ENCODE data around the gene DCAF11.
A peak's percentile ranks its signal among the peaks of the same experiment; 100 is the strongest.

DCAF11 gene

DNA sequence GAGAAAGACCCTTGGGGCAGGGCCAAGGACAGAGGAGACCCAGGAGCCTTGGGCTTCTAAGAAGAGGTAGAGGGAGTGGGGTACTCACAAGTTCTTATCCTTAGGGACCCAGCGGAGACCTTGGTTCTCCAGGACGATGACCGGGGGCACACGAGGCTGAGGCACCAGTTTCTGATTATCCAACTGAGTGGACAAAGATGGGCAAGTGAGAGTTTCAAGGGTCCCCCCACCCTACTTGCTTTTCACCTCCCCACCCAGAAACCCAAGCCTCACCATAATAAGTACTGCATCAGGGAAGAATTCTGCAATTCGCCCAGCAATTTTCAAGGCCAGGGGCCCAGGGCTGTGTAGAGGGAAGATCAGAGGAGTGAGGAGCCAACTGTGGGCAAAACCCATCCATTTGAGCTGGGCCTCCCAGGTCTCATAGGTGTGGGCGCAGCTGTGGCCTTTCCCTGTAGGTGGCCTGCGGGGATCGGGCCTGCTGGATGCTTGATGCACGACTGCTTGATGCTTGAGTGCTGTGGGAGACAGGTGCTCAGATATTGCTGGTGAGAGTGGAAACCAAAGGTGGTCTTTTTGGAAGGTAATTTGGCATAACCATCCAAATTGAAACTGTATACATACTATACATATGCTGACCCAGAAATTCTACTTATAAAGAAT is 24.8 kb downstream of the DCAF11 start:
- no peak for DNase-seq (ENCODE audit: low read depth)

DNA sequence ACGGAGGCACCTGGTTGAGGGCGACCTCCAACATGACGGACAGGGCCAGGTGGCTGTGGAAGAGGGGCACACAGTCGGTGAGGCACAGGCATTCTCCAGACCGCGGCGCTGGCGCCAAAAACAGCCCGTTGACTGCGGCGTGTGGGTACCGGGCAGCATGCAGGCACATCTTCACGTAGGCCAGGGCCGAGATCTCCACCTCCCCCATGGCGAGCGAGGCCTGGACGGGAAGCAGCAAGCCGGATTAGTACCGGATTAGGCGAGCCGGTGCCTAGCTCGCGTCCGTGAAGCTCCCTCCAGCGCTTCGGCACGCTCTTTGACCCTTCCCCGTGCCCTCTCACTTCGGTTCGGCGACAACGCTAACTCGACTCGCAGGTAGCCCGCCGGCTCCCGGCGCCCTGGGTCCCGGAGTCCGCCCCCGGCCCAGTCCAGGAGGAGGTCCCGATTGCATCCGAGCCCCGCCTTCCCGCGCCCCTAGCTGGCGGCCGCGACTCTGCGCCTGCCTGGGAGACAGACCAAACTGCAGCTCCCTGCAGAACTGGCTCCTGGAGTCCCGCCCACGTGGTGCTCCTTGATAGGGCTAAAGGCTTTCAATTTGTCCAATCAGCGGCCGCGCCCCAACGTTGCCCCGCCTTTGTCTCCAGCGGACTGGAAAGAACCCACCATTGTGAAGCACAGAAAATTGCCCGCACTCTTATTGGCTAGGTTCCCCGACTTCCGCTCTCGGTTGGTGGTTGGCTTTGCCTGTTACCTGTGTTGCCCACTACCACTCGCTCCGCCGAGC is 26.7 kb downstream of the DCAF11 start, which contains the start of gene EMC9:
EMC9 (minus strand) TSS at position 495 of the 784 bp plus-strand sequence; CDS start at position 208, 287 bp downstream.
- DNase-seq (ENCODE audit: low read depth), result peak; percentile 99

DNA sequence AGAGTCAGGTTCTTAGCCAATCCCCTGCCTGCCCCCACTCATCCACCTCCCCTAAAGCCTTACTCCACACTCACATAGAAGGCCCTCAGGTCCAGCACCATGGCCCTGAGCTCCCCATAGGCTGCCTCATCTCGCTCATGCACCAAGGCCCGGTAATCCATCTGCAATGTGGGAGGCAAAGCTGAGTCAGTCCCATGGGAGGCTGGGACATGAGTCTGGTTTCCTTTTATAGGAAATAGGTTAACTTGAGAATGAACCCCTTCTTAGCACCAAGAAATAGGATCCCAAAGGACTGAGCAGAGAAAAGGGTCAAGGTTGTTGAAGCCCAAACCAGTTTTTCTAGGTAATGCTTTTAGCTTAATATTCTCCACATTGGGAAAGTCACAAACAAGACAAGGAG is 28.9 kb downstream of the DCAF11 start:
- DNase-seq (ENCODE audit: low read depth), result no peak

DNA sequence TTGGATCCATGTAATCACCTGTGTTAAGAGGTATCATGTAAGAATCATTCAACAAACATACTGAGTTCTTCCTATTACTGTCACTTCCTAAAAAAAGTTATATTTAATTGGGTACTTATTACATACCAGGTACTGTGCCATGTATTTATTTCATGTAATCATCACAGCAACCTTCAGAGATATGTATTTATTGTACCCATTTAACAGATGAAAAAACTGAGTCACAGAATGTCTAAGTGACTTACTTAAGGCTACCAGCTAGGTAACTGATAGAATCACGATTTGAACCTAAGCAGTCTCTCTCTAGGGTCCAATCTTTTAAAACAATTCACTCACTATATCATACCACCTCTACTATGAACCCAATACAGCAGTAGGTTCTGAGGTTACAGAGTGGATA is 29.9 kb downstream of the DCAF11 start:
- DNase-seq (ENCODE audit: low read depth), result no peak

DNA sequence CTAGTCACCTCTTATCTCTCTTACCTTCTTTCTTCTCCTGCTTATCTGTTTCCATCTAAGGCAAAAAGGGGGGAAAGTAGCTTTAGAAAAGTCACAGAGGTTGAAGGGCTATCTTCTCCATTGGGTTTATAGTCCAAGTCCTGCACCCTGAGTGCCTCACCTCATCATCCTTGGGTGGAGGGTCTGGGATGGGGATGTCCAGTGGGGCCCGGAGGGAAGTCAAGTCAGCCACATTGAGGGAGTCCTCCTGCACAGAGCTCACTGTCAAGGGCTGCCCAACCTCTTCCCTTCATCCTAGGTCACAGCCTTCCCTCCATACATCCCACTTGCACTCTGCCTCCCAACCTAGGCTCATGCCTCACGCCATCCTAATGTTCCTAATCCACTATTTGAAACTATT is 30.6 kb downstream of the DCAF11 start:
- no peak for DNase-seq (ENCODE audit: low read depth)

DNA sequence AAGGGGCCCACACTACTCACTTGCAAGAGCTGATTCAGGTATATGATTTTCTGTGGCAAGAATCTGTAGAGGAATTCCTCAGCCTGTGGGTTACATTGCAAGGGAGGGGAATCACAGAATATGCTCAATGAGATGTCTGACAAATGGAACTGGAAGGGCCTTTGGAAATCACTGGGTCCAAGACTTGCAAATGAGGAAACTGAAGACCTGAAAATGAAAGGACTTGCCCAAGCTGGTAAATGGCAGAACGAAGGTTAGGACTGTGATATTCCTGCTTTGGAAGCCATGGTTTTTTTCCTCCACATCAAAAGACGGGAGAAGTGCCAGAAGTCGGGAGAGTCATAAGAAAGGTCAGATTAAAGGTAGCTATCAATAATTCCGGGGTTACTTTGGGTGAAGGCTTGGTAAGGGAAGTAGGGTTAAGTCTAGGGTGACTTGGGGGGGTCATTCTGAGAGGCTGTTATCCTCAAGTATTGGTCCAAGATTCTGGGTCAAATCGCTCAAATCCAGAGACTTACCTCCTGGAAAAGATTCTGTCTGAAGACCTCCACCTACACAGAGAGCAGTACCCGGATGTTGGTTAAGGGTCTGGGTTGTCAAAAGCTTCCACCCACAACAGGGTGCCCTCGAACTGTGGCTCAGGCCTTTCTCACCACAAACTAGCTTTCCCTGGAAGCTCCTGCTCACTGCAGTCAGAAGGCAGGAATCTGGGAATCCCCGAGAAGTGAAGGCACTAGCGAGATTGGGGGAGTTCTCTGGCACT is 31.3 kb downstream of the DCAF11 start:
- no peak for DNase-seq (ENCODE audit: low read depth)

DNA sequence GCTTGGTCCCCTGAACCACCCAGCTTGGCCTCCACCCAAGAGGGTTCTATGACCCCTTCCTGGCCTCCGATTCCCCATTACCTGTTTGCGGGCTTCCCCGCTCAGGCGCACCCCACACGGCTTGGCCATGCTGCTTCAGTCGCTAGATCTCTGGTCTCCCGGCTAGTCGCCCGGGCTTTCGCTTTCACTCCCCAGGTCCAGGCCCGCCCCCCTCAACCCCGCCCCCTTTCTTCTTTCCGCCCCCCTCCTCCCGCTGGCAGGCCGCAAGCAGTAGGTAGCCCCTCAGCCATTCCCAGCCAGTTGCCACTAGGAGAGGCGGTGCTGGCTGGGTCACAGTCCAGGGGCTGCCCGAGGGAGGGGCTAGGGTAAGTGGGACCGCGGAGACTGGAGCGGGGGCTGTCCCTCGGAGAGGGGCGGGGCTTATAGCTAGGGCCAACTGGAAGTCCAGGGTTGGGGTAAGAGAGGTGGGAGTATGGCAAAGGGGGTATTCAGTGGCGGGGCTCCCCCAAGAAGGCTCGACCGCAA is 31.9 kb downstream of the DCAF11 start, which contains the start of gene PSME2:
PSME2 (minus strand) TSS at position 158 of the 525 bp plus-strand sequence; CDS start at position 129, 29 bp downstream.
- peak; percentile 66 for DNase-seq (ENCODE audit: low read depth)

DNA sequence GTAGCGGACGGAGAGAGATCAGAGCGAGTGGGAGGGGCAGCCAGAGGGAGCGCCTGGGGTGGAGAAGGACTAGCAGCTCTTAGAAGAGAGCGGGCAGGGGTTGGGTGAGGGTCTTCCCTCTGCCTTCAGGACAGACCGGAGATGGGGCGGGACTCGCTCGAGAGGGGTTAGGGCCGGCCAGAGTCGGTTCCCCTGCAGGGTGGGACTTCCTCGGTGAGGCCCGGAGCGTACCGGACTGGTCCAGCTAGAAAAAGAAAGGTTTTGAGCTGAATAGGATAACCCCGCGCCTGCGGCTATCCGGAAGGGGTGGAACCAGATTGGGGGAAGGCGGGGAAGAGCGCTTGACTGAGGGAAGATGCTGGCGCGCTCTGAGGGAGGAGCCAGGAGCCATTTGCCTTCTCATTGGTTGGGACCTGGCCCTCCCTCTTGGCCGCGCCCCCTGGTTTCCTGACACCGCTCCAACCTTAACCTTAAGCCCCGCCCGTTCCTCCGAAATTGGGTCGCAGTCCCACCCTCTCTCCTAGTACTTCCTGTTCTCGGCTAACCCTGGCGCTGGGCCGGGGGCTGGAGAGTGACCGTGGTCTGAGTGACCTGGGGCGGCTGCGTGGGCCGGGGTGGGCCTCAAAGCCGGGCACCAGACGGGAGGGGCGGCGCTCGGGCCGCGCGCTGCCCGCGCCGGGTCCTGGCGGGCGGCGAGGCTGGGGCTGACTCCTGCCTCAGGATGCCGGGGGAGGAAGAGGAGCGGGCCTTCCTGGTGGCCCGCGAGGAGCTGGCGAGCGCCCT is 32.6 kb downstream of the DCAF11 start, which contains the start of gene RNF31:
RNF31 (plus strand) TSS at position 521 of the 783 bp plus-strand sequence; CDS start at position 722, 201 bp downstream.
- peak; percentile 97 for DNase-seq (ENCODE audit: low read depth)

DNA sequence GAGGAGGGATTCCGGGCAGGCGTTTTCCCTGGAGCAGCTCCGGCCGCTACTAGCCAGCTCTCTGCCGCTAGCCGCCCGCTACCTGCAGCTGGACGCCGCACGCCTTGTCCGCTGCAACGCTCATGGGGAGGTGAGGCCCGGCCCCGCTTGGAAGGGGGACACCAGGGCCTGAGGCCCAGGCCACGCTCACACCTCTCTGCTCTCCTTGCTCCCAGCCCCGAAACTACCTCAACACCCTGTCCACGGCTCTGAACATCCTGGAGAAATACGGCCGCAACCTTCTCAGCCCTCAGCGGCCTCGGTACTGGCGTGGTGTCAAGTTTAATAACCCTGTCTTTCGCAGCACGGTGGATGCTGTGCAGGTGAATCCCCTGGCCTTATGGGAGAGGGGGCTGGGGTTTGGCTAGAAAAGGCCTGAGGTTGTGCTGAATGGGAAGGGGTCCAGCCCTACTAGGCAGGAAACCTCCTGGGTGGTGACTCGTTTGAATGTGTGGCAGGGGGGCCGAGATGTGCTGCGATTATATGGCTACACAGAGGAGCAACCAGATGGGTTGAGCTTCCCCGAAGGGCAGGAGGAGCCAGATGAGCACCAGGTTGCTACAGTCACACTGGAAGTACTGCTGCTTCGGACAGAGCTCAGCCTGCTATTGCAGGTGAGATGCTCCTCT is 33.3 kb downstream of the DCAF11 start:
- no peak for DNase-seq (ENCODE audit: low read depth)

DNA sequence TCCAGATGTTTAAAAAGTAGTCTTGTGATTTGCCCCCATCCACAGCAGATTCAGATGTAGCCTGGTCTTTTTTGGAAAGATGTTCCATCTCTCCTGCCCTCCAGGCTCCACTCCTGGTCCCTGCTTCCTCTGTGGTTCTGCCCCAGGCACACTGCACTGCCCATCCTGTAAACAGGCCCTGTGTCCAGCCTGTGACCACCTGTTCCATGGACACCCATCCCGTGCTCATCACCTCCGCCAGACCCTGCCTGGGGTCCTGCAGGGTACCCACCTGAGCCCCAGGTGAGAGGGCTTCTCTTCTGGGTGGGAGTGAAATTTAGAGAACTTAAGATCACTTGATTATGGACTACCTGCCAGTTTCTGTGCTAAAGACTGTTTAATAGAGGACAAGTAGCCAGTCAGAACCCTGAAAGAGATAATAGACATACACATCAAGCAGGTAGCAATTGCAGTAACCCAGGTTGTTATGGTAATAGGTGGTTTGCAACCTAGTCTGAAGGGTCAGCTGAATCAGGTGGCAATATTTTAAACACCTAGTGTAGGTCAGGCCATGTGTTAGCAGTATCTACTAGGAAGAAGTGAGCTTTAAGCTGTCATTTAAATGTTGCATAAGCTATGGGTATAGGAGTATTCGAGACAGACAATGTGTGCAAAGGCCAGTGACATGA is 34.9 kb downstream of the DCAF11 start:
- DNase-seq (ENCODE audit: low read depth), result no peak

DNA sequence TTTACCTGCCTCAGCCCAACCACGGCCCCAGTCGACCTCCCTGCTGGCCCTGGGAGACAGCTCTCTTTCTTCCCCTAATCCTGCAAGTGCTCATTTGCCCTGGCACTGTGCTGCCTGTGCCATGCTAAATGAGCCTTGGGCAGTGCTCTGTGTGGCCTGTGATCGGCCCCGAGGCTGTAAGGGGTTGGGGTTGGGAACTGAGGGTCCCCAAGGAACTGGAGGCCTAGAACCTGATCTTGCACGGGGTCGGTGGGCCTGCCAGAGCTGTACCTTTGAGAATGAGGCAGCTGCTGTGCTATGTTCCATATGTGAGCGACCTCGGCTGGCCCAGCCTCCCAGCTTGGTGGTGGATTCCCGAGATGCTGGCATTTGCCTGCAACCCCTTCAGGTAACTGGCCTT is 35.5 kb downstream of the DCAF11 start:
- no peak for DNase-seq (ENCODE audit: low read depth)

DNA sequence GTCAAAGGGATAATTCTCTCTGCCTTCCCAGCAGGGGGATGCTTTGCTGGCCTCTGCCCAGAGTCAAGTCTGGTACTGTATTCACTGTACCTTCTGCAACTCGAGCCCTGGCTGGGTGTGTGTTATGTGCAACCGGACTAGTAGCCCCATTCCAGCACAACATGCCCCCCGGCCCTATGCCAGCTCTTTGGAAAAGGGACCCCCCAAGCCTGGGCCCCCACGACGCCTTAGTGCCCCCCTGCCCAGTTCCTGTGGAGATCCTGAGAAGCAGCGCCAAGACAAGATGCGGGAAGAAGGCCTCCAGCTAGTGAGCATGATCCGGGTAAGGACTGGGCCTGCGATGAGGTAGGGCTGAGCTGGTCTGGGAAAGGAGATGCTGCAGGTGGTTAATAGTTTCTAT is 36.0 kb downstream of the DCAF11 start:
- no peak for DNase-seq (ENCODE audit: low read depth)

DNA sequence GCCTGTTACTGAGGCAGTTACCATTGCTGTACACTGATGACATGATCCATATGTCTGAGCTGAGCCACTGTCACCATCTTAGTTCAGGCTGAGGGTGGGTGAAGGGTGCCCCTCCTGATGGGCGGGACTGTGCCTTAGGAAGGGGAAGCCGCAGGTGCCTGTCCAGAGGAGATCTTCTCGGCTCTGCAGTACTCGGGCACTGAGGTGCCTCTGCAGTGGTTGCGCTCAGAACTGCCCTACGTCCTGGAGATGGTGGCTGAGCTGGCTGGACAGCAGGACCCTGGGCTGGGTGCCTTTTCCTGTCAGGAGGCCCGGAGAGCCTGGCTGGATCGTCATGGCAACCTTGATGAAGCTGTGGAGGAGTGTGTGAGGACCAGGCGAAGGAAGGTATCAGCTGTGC is 36.4 kb downstream of the DCAF11 start:
- DNase-seq (ENCODE audit: low read depth), result no peak

DNA sequence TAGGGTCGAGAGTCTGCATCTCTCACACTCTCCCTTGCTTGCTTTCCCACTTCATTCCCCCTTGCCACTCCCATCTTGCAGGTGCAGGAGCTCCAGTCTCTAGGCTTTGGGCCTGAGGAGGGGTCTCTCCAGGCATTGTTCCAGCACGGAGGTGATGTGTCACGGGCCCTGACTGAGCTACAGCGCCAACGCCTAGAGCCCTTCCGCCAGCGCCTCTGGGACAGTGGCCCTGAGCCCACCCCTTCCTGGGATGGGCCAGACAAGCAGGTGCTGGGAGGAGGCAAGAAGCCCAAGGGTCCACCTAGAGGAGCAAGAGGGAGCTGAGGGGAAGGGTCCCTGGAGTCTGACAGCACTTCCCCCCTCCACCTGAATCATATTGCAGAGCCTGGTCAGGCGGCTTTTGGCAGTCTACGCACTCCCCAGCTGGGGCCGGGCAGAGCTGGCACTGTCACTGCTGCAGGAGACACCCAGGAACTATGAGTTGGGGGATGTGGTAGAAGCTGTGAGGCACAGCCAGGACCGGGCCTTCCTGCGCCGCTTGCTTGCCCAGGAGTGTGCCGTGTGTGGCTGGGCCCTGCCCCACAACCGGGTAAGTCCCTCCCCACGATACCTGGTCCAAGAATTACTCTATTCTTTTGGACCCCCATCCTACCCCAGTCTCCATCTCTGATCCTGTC is 37.0 kb downstream of the DCAF11 start:
- DNase-seq (ENCODE audit: low read depth), result no peak

DNA sequence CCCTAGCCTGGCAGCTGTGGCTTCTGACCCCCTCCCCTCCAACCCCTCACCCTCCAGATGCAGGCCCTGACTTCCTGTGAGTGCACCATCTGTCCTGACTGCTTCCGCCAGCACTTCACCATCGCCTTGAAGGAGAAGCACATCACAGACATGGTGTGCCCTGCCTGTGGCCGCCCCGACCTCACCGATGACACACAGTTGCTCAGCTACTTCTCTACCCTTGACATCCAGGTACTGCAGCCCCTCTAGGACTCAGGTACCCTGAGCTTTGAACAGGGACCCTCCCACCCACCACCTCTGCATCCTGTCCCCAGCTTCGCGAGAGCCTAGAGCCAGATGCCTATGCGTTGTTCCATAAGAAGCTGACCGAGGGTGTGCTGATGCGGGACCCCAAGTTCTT is 40.5 kb downstream of the DCAF11 start:
- DNase-seq (ENCODE audit: low read depth), result no peak

DNA sequence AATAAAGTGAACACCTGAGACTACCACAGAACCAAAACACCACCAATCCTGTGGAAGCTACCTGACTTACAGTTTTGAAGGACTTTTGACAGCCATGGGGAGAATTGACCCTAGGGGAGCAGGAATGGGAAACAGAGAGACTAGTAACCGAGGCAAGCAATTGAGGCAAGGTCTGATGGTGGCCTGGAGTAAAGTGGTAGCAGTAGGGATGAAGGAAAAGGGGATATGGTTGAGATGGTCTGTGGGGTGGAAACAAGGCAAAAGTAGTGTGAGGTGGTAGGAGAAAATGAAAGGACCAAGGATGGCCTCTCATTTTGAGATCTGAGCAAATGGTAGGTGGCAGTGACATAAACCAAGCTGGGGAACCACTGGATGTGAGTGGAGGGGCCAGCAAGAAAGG is 42.3 kb downstream of the DCAF11 start:
- no peak for DNase-seq (ENCODE audit: low read depth)

DNA sequence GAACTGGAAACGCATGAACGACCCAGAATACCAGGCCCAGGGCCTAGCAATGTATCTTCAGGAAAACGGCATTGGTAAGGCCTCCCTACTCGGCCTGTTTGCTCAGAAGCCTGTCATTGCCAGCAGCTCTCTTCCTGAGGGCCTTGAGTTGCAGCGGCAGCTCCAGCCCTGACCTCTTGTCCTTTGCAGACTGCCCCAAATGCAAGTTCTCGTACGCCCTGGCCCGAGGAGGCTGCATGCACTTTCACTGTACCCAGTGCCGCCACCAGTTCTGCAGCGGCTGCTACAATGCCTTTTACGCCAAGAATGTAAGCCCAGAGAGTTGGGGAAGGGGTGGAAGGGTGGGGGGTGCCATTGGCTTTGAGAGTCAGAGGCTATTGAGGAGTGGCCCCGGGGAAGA is 42.8 kb downstream of the DCAF11 start:
- DNase-seq (ENCODE audit: low read depth), result no peak

DNA sequence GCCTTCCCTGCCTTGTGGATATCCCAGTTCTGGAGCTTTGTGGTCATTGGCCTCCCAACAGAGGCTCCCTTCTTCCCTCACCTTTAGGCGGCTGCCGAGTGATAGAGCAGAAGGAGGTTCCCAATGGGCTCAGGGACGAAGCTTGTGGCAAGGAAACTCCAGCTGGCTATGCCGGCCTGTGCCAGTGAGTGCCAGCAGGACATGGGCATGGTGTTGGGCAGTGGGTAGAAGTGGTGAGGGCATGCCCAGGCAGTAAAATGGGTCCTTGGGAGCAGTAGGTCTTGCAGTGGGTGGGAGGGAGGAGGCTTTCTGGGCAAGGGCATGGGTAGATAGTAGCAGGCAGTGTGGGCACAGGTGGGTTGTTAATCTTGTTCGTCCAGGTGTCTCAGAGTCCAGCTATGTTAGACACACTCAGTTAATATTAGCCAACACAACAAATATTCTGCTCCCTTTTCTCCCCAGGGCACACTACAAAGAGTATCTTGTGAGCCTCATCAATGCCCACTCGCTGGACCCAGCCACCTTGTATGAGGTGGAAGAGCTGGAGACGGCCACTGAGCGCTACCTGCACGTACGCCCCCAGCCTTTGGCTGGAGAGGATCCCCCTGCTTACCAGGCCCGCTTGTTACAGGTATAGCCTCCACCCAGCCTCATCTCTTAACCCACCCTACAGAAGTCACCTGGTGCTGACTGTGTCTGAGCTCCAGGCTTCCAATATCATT is 45.4 kb downstream of the DCAF11 start:
- DNase-seq (ENCODE audit: low read depth), result no peak

DNA sequence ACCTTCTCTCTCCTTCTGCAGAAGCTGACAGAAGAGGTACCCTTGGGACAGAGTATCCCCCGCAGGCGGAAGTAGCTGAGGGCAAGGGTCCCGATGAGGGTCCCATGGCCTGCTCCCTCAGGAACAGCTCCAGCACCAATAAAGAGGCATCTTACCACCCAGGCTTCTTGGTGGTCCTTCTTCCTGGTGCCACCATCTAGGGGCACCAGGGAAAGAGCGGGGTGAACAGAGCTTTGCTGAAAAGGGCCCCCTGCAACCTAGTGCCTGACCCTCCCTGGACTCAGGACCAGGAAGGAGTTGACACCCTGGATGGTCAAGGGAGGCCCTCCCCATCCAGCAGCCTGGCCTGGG is 45.9 kb downstream of the DCAF11 start:
- no peak for DNase-seq (ENCODE audit: low read depth)
